ENCODE measurements around the gene NSL1.

The NSL1 gene

DNA sequence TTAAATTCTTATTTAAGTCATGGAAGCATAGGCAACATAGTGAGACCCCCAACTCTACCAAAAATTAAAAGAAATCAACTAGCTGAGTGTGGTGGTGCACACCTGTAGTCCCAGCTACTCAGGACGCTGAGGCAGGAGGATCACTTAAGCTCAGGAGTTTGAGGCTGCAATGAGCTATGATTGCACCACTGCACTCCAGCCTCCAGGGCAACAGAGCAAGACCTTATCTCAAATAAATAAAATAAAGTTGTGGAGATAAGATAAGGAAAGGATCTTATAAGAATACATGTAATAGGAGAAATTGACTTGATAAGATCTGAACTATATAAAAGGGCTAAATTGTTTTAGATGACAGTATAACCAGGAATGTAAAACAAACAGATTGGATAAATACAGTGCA lies 89.7 kb downstream of the NSL1 start:
- no peak for DNase-seq

- DNase-seq: peak; percentile 48
These were observed 90.4 kb downstream of the NSL1 start for GRCh38 chr1:212700892-212701819.

- DNase-seq: peak; percentile 81
These were observed 91.2 kb downstream of the NSL1 start for GRCh38 chr1:212700223-212700891.

DNA sequence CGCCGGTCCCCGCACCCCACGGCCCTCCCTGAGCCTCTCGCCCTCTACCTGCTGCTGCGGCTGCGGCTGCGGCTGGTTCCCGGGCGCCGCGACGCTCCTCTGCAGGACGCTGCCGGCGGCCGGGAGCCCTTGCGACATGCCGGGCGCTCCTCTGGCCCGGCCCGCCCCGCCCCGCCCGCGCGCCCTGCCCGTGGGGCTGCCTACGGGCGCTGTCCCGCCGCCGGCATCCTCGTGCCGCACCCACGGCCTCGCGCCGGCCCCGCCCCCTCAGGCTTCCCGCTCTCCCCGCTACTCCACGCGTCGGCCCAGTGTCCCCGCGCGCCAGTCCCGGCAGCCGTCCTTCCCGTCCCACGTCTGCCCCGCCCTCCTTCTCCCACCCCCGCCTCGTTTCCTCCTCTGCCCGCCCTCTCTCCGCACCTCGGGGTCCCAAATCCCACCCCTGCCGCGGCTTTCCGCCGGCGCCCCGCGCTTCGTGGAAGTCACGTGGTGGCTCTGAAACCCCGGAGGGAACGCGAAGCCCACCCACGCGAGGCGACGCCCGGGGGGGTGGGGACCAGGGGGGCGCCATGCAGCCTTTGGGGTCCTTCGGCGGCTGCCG lies 91.9 kb downstream of the NSL1 start, which contains the start of gene BATF3:
BATF3 (minus strand) TSS at position 216 of the 598 bp plus-strand sequence; CDS start at position 138, 78 bp downstream.
- peak; percentile 70 for DNase-seq

DNA sequence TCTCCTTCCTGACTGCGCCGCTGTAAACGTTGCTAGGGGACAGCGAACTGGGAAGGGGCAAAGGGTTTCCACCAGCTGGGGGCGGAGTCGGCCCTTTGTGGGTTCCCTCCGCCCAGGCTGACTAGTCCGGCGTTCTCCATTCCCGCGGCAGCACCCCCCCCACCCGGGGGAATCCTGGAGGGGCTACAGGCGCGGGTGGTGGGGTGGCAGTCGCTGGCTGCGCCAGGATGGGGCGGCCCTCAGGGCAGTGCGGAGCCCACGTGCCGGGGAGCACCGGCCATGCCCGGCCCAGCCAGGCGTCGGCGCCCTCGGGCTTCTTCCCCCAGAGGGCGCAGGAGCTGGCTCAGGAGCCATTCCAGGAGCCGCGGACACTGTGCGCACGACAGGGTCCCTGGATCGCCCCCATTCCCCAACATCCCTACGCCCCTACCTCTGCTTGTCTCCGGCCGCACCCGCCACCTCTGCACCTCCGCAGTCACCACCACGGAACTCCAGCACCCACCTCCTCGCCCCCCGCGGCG lies 92.4 kb downstream of the NSL1 start:
- peak; percentile 71 for DNase-seq

- DNase-seq: no peak
These were observed 93.0 kb downstream of the NSL1 start for GRCh38 chr1:212698467-212699103.

- peak; percentile 37 for DNase-seq
These were observed 94.8 kb downstream of the NSL1 start for GRCh38 chr1:212696721-212697331.

- DNase-seq: no peak
These were observed 98.6 kb downstream of the NSL1 start for GRCh38 chr1:212692774-212693644.

GRCh38 chr1:212691561-212692071 lies 100.0 kb downstream of the NSL1 start:
- DNase-seq: peak; percentile 72

- DNase-seq: no peak
These were observed 100.7 kb downstream of the NSL1 start for GRCh38 chr1:212690816-212691403.

DNA sequence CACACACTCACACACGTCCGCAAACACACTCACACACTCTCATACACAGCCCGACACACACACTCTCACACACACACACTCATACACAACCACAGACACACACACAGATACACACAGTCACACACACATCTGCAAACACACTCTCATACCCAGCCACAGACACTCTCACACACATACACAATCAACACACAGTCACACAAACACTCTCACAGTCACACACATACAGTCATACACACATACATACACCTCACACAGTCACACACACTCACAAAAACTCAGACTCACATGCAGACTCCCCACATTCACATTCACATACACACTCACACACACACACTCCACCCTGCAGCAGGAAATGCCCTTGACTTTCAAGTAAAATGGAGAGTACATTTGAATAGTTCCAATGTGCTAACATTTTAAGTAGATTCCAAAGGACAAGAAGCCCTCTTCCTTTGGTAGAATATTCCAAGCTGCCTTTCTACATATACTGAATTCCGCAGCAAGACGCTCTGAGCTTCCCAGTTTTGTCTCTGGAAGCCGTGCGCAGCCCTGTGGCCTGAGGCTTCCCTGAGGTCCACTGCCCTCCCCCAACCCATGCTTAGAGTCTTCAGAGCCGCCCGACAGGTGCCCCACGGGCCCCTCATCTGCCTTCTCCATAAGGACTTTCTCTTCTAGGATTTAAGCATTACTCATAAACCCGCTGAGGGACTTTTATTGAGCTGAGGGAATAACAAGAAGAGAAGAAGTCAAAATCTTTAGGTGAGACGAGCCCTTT lies 101.6 kb downstream of the NSL1 start:
- no peak for DNase-seq

- DNase-seq: no peak
These were observed 102.3 kb downstream of the NSL1 start for GRCh38 chr1:212689196-212689725.

DNA sequence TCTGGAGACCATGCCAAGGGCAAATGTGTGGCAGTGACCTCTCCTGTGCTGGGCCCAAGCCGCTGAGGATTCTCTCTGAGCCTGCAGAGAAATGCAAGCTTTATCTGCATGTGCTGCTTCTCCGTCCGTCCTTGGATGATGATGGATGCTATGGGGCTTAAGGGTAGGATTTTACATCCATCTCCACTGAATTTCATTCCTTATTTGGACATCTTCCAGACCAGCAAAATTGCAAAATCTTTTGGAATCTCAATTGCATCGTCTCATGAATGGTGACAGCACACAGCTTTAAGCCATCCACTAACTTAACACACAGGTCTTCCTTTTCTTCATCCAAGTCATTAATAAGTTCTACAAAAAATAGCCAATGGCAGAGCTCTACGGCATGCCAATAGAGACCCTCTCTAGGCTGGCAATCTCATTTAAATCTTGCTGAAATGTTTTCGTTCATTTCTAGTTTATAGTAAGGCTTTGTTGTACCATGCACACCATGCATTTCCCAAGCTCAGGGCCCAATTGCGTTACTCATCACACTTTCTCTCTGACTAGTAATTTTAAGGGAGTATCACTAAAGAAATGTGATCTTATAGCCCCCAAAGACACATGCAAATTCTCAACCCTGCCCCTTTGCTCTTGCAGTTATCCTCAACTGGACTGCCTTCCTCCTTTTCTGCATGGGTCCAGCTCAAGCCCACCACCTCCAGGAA lies 103.1 kb downstream of the NSL1 start:
- no peak for DNase-seq

DNA sequence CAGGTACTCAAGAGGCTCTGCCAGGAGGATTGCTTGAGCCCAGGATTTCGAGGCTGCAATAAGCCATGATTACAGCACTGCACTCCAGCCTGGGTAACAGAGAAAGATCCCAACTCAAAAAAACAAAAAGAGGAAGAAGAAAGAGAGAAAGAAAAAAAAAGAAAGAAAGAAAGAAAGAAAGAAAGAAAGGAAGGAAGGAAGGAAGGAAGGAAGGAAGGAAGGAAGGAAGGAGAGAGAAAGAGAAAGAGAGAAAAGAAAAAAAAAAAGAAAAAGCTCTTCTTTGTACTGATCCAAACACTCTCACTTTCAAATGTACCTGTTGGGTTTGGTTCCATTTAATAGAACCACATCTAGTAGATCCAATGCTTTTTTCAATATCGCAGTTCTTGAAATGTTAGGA lies 103.8 kb downstream of the NSL1 start:
- DNase-seq: no peak

GRCh38 chr1:212686591-212686990 lies 105.0 kb downstream of the NSL1 start:
- DNase-seq: no peak

DNA sequence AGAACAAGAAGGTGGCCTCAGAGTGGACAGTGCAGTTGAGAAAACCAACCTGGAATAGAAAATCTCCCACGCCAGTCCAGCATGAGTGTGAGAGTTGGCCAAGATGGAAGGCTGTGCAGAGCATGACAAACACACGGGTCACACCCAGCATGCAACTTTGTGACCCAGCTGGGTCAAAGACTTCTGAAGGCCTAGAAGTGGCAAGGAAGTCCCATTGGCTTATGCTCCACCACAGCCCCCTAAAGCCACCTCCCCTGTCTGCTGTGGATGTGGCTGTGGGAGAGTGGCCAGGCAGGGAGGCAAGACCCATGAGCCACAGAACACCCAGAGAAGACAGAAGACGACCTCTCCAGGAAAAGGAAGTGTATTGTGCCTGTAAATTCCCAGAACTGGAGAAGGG lies 105.5 kb downstream of the NSL1 start:
- no peak for DNase-seq

GRCh38 chr1:212685429-212685828 lies 106.1 kb downstream of the NSL1 start:
- DNase-seq: no peak

- no peak for DNase-seq
These were observed 107.0 kb downstream of the NSL1 start for GRCh38 chr1:212684521-212685090.

DNA sequence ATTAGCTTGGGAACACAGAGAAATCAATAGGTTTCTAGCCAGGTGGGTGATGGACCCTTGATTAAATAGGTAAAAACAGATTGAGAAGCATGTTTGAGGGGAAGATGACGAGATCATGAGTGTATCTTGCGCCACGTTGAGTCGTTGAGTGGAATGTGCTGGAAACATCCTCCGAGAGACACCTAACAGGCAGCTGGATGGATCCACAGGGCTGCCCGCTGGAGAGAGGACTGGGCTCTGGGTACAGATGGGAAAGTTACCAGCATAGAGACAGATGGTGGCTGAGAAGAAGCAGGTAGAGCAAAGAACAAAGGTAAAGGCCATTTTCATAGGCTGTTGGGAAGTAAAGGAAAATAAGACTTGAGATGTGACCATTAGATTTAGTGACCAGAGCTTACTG lies 107.5 kb downstream of the NSL1 start:
- DNase-seq: no peak
